ENCODE data around the gene HLA-DQA1. TPM values are rescaled to one million over a fixed set of nuclear protein-coding genes. Genes with fewer than 3 reads are reported as not detected.
"Not testable (repeated sequence)": the region's sequence is repeated elsewhere in the genome, so short reads cannot be mapped to it uniquely, and the experiment has no call there.

HLA-DQA1 gene
- total RNA-seq, 1 donor from 2014 or later, result 111 TPM

GRCh38 chr6:32624565-32624964, 12.6 kb upstream of the HLA-DQA1 start:
- no peak for ATAC-seq

GRCh38 chr6:32625137-32625536, 12.1 kb upstream of the HLA-DQA1 start:
- DNase-seq, result no peak
- intact Hi-C loops (cut with DNase I), result no loop called here

More at GRCh38 chr6:32624565-32624964, 12.6 kb upstream of the HLA-DQA1 start:
- no peaks in the 10 kb centered on the region for H3K36me3 ChIP-seq
- H3K27me3 ChIP-seq, result no peaks in the 10 kb centered on the region
- no peak for TF ChIP-seq CTCF (IDR thresholded peaks at IDR 0.05)
- no peak overlapping the region for H3K4me3 ChIP-seq
- no peaks in the 10 kb centered on the region for H3K9me3 ChIP-seq
- DNase-seq, result no peak
- intact Hi-C loops (cut with DNase I), result no loop called here
- no peaks in the 10 kb centered on the region for H3K4me1 ChIP-seq
- H3K27ac ChIP-seq, result no peak overlapping the region

GRCh38 chr6:32627249-32627648, 10.0 kb upstream of the HLA-DQA1 start:
- no peaks in the 10 kb centered on the region for H3K4me1 ChIP-seq
- peak overlapping the region; percentile 75 for H3K27ac ChIP-seq
- TF ChIP-seq CTCF (IDR thresholded peaks at IDR 0.05), result no peak
- no peaks in the 10 kb centered on the region for H3K36me3 ChIP-seq
- H3K27me3 ChIP-seq, result no peaks in the 10 kb centered on the region
- no peaks in the 10 kb centered on the region for H3K9me3 ChIP-seq
- intact Hi-C loops (cut with DNase I), result no loop called here
- ATAC-seq (no peak), DNase-seq (no peak)
- no peak overlapping the region for H3K4me3 ChIP-seq

More at GRCh38 chr6:32625137-32625536, 12.1 kb upstream of the HLA-DQA1 start:
- TF ChIP-seq CTCF (IDR thresholded peaks at IDR 0.05), result no peak
- Histone ChIP-seq H3K36me3 (no peaks in the 10 kb centered on the region), H3K9me3 (no peaks in the 10 kb centered on the region), H3K27me3 (no peaks in the 10 kb centered on the region), H3K4me3 (no peak overlapping the region), H3K27ac (no peak overlapping the region), H3K4me1 (no peaks in the 10 kb centered on the region)
- no peak for ATAC-seq

- Histone ChIP-seq H3K4me3 (no peak overlapping the region), H3K27ac (peak overlapping the region; percentile 75), H3K27me3 (no peaks in the 10 kb centered on the region), H3K4me1 (no peaks in the 10 kb centered on the region), H3K36me3 (no peaks in the 10 kb centered on the region), H3K9me3 (no peaks in the 10 kb centered on the region)
- intact Hi-C loops (cut with DNase I), result no loop called here
- ATAC-seq, result peak; percentile 90
- TF ChIP-seq CTCF (IDR thresholded peaks at IDR 0.05), result no peak
- peak; percentile 62 for DNase-seq
Observed at GRCh38 chr6:32627831-32628230, 9.4 kb upstream of the HLA-DQA1 start.

GRCh38 chr6:32629793-32630192, 7.4 kb upstream of the HLA-DQA1 start:
- H3K27ac ChIP-seq; H3K4me3 ChIP-seq; H3K9me3 ChIP-seq; H3K4me1 ChIP-seq; H3K36me3 ChIP-seq; intact Hi-C loops (cut with DNase I); ATAC-seq; DNase-seq; H3K27me3 ChIP-seq: not testable (repeated sequence)

GRCh38 chr6:32635526-32636123, 1.6 kb upstream of the HLA-DQA1 start:
- H3K4me1 ChIP-seq, result no peaks in the 10 kb centered on the region
- H3K4me3 ChIP-seq, result no peak overlapping the region
- H3K27me3 ChIP-seq, result no peaks in the 10 kb centered on the region
- no peak for DNase-seq
- H3K27ac ChIP-seq, result no peak overlapping the region
- H3K36me3 ChIP-seq, result no peaks in the 10 kb centered on the region
- TF ChIP-seq CTCF (IDR thresholded peaks at IDR 0.05), result no peak
- intact Hi-C loops (cut with DNase I), result no loop called here
- ATAC-seq, result no peak
- no peaks in the 10 kb centered on the region for H3K9me3 ChIP-seq

All from upper lobe of right lung (tissue), 1 donor.